IMR-90 (cell line): Measurements from ENCODE around the gene CAPNS2. TPM values are rescaled to one million over a fixed set of nuclear protein-coding genes. Genes with fewer than 3 reads are reported as not detected.
A peak's percentile ranks its signal among the peaks of the same experiment; 100 is the strongest.

Experiments
- ATAC-seq: fragments of 200-7000 bp; cut with Tn5 transposase; 2 replicates; pipeline ENCODE4 v1.9.1; 2020; ENCODE audit warnings: low read depth, mild to moderate bottlenecking, moderate library complexity
- Bru-seq: library from RNA; stranded (reverse); fragments of 400-500 nt; gene quantifications from one replicate; lab custom pipeline; 2021; lab: Mats Ljungman, UMichigan
- BruChase-seq, 2 experiments: library from RNA; stranded (reverse); fragments of 400-500 nt; gene quantifications; one replicate each; lab custom pipeline; 2021; lab: Mats Ljungman, UMichigan
- BruUV-seq: library from RNA; stranded (reverse); fragments of 400-500 nt; replicated peaks from 2 replicates; lab custom pipeline; 2021; lab: Mats Ljungman, UMichigan
- CTCF ChIA-PET: fragments of 300-600 bp; formaldehyde crosslinking; extraction: SDS; loops from one replicate; lab custom pipeline; 2021; ENCODE audit warnings: antibody characterized with exemption; lab: Yijun Ruan, JAX
- POLR2A ChIA-PET: fragments of 300-600 bp; sonication (Branson Sonifier 250); formaldehyde crosslinking; loops from one replicate; lab custom pipeline; 2022; ENCODE audit warnings: antibody characterized with exemption; ENCODE audit not compliant: unreplicated experiment; lab: Charles Lee
- DNase-seq: peaks from one replicate; pipeline ENCODE4 v3.0.0; 2013
- H2AFZ ChIP-seq: replicated peaks from 2 replicates; pipeline ENCODE3; 2013; ENCODE audit warnings: low read length, mild to moderate bottlenecking; ENCODE audit not compliant: poor library complexity
- H2AK5ac ChIP-seq: 2 replicates; pipeline ENCODE4 v1.6.1; 2013; ENCODE audit warnings: low read depth, low read length, inconsistent platforms
- H2AK9ac ChIP-seq: replicated peaks from 2 replicates; pipeline ENCODE3; 2013; ENCODE audit warnings: mild to moderate bottlenecking, low read depth, low read length, moderate library complexity; ENCODE audit not compliant: poor library complexity
- H2BK120ac ChIP-seq: 2 replicates; pipeline ENCODE4 v1.6.1; 2013; ENCODE audit warnings: low read depth, low read length, inconsistent platforms
- H2BK15ac ChIP-seq: 3 replicates; pipeline ENCODE4 v1.6.1; 2013; ENCODE audit warnings: low read depth, low read length, inconsistent platforms
- H2BK20ac ChIP-seq: 2 replicates; pipeline ENCODE4 v1.6.1; 2013; ENCODE audit warnings: low read depth, mild to moderate bottlenecking, inconsistent platforms, low read length, moderate library complexity
- H2BK5ac ChIP-seq: 2 replicates; pipeline ENCODE4 v1.6.1; 2013; ENCODE audit warnings: mild to moderate bottlenecking, low read depth, low read length, inconsistent platforms; ENCODE audit not compliant: poor library complexity, severe bottlenecking
- H3K14ac ChIP-seq: replicated peaks from 2 replicates; pipeline ENCODE4 v1.6.1; 2013; ENCODE audit warnings: low read depth, low read length, inconsistent platforms
- H3K18ac ChIP-seq: 2 replicates; pipeline ENCODE4 v1.6.1; 2013; ENCODE audit warnings: low read depth, low read length, control low read depth
- H3K23ac ChIP-seq: 2 replicates; pipeline ENCODE4 v1.6.1; 2013; ENCODE audit warnings: low read depth, low read length, inconsistent platforms
- H3K27ac ChIP-seq: 2 replicates; pipeline ENCODE4 v1.5.1; 2013; ENCODE audit warnings: mild to moderate bottlenecking, control low read depth, low read length; ENCODE audit not compliant: insufficient read depth
- H3K27me3 ChIP-seq: 2 replicates; pipeline ENCODE4 v1.6.1; 2013; ENCODE audit warnings: low read length; ENCODE audit not compliant: control insufficient read depth, insufficient read depth
- H3K36me3 ChIP-seq: 2 replicates; pipeline ENCODE4 v1.6.1; 2013; ENCODE audit warnings: low read length, mixed read lengths; ENCODE audit not compliant: control insufficient read depth, insufficient read depth
- H3K4ac ChIP-seq: 2 replicates; pipeline ENCODE4 v1.6.1; 2013; ENCODE audit warnings: low read depth, low read length, inconsistent platforms
- H3K4me1 ChIP-seq: 2 replicates; pipeline ENCODE4 v1.6.1; 2013; ENCODE audit warnings: low read length, mixed read lengths; ENCODE audit not compliant: control insufficient read depth, insufficient read depth
- H3K4me2 ChIP-seq: 2 replicates; pipeline ENCODE4 v1.6.1; 2013; ENCODE audit warnings: low read depth, mild to moderate bottlenecking, control low read depth, low read length, moderate library complexity
- H3K4me3 ChIP-seq: 2 replicates; pipeline ENCODE4 v1.5.1; 2013; ENCODE audit warnings: low read depth, mild to moderate bottlenecking, control low read depth, low read length, moderate library complexity; ENCODE audit not compliant: insufficient read depth
- H3K56ac ChIP-seq: 2 replicates; pipeline ENCODE4 v1.6.1; 2013; ENCODE audit warnings: low read length, inconsistent platforms; ENCODE audit not compliant: insufficient read depth; ENCODE audit errors: extremely low read depth
- H3K79me1 ChIP-seq, 2 experiments: 2 replicates each; pipeline ENCODE4 v1.6.1; 2013; ENCODE audit warnings: low read length in 2 of 2, inconsistent platforms in 1 of 2, low read depth in 1 of 2
- H3K9ac ChIP-seq: 2 replicates; pipeline ENCODE4 v1.6.1; 2013; ENCODE audit warnings: low read depth, low read length, control low read depth
- H3K9me1 ChIP-seq: 2 replicates; pipeline ENCODE4 v1.6.1; 2013; ENCODE audit warnings: low read length, inconsistent platforms; ENCODE audit not compliant: insufficient read depth
- H3K9me3 ChIP-seq: 2 replicates; pipeline ENCODE4 v1.6.1; 2013; ENCODE audit warnings: low read length; ENCODE audit not compliant: control insufficient read depth, insufficient read depth
- H4K20me1 ChIP-seq: 2 replicates; pipeline ENCODE4 v1.6.1; 2013; ENCODE audit warnings: low read length, inconsistent platforms; ENCODE audit not compliant: insufficient read depth
- H4K5ac ChIP-seq: 2 replicates; pipeline ENCODE4 v1.6.1; 2013; ENCODE audit warnings: mild to moderate bottlenecking, low read depth, low read length, control low read depth
- H4K8ac ChIP-seq, 2 experiments: 2 replicates each; pipeline ENCODE4 v1.6.1; 2013; ENCODE audit warnings: low read depth in 2 of 2, low read length in 2 of 2, control low read depth in 1 of 2, inconsistent platforms in 1 of 2
- H4K91ac ChIP-seq: 2 replicates; pipeline ENCODE4 v1.6.1; 2013; ENCODE audit warnings: low read depth, low read length, inconsistent platforms; ENCODE audit not compliant: insufficient read depth
- BHLHE40 ChIP-seq: fragments of 150-350 bp; IDR thresholded peaks from 2 replicates; pipeline ENCODE4 v1.6.1; 2016; ENCODE audit warnings: mild to moderate bottlenecking, low read depth, low read length
- CEBPB ChIP-seq: IDR thresholded peaks from 2 replicates; pipeline ENCODE4 v1.6.1; 2012; ENCODE audit warnings: low read depth, low read length, improper control_type of control experiment
- MAFK ChIP-seq: IDR thresholded peaks from 2 replicates; pipeline ENCODE4 v1.6.1; 2012; ENCODE audit warnings: low read depth, low read length, improper control_type of control experiment
- MAZ ChIP-seq: IDR thresholded peaks from 2 replicates; pipeline ENCODE4 v1.6.1; 2012; ENCODE audit warnings: low read depth, mild to moderate bottlenecking, low read length, improper control_type of control experiment, moderate library complexity, borderline replicate concordance
- MXI1 ChIP-seq: IDR thresholded peaks from 2 replicates; pipeline ENCODE4 v1.6.1; 2012; ENCODE audit warnings: low read depth, mild to moderate bottlenecking, low read length, moderate library complexity, borderline replicate concordance
- NFE2L2 ChIP-seq: fragments of 150-350 bp; IDR thresholded peaks from 2 replicates; pipeline ENCODE4 v1.6.1; 2016; ENCODE audit warnings: low read depth, mild to moderate bottlenecking, low read length
- RAD21 ChIP-seq: IDR thresholded peaks from 2 replicates; pipeline ENCODE4 v1.6.1; 2012; ENCODE audit warnings: low read length, improper control_type of control experiment
- RCOR1 ChIP-seq: IDR thresholded peaks from 2 replicates; pipeline ENCODE4 v1.6.1; 2012; ENCODE audit warnings: mild to moderate bottlenecking, low read length, improper control_type of control experiment; ENCODE audit not compliant: insufficient replicate concordance
- RFX5 ChIP-seq: IDR thresholded peaks from 2 replicates; pipeline ENCODE4 v1.8.0; 2012; ENCODE audit warnings: low read depth, mild to moderate bottlenecking, low read length, moderate library complexity
- WGBS, 2 experiments: methylation state at CpG; one replicate each; pipeline versions ENCODE4 v1.1.5 to v1.1.7; 2013; ENCODE audit warnings: missing lambda C conversion rate in 2 of 2; ENCODE audit not compliant: insufficient read length in 1 of 2; ENCODE audit errors: extremely low coverage in 2 of 2; 5-methylcytosine and 5-hydroxymethylcytosine counted together
- dilution Hi-C: fragments of 300-500 bp; cut with HindIII; formaldehyde crosslinking; loops from one replicate; pipeline ENCODE4 v1.14.3; 2018; ENCODE audit warnings: low sequenced_read_pairs; ENCODE audit not compliant: unreplicated experiment
- in situ Hi-C: fragments of 300-500 bp; cut with MboI; formaldehyde crosslinking; loops from 3 replicates; pipeline ENCODE4 v1.14.3; 2019; ENCODE audit warnings: low sequenced_read_pairs, inconsistent platforms, mixed read lengths
- intact Hi-C: fragments of 100-400 bp; cut with micrococcal nuclease; formaldehyde crosslinking; loops from 2 replicates; pipeline ENCODE4 v1.10.0; 2022
- long read RNA-seq: library from polyadenylated mRNA; unstranded; transcript quantifications from one replicate; pipeline ENCODE4 v2.0.0, GENCODE V29; 2021; ENCODE audit not compliant: unreplicated experiment
- polyA plus RNA-seq, 3 experiments: library from polyadenylated mRNA; depleted of rRNA; stranded (reverse); fragments of >200 nt; gene quantifications; 2 replicates each; pipeline ENCODE4 v1.2.3, GENCODE V29; 2012; ENCODE audit warnings: low replicate concordance in 1 of 3
- total RNA-seq: library from RNA; depleted of rRNA; stranded (reverse); fragments of >200 nt; gene quantifications from 2 replicates; pipeline ENCODE4 v1.2.3, GENCODE V29; 2012; rRNA removed
- TF ChIP-seq, protein P1 (sequence below): fragments of 150-350 bp; IDR thresholded peaks from 2 replicates; pipeline ENCODE4 v1.6.1; 2016; ENCODE audit warnings: low read depth, mild to moderate bottlenecking, low read length, moderate library complexity, borderline replicate concordance
- TF ChIP-seq, protein P2 (sequence below): conservative IDR thresholded peaks from 2 replicates; pipeline ENCODE4 v1.5.1; 2012; ENCODE audit warnings: mild to moderate bottlenecking, low read depth, low read length, improper control_type of control experiment
- TF ChIP-seq, protein P3 (sequence below): fragments of 150-350 bp; IDR thresholded peaks from 2 replicates; pipeline ENCODE4 v1.6.1; 2017; ENCODE audit warnings: mild to moderate bottlenecking, antibody characterized with exemption, low read length, low read depth

CAPNS2 gene
- total RNA-seq, result 0.56 and 0.72 TPM in 2 replicates
- polyA plus RNA-seq (2012; rRNA removed), result 0.09 TPM in 1 of 2 replicates, not detected in the other
- polyA plus RNA-seq (2012; cell fraction: cytosol; rRNA removed), result not detected in 2 replicates
- 0.23 and 0.39 TPM in 2 replicates for polyA plus RNA-seq (2012; cell fraction: nucleus; rRNA removed; ENCODE audit: low replicate concordance)
- percentile 52 among the genes with signal in this experiment for Bru-seq, nascent RNA
- percentile 31 among the genes with signal in this experiment for BruChase-seq, experiment 1, labeled RNA remaining after a 6-hour chase
- percentile 31 among the genes with signal in this experiment for BruChase-seq, experiment 2, labeled RNA remaining after a 2-hour chase
- long read RNA-seq, result 0 reads

DNA sequence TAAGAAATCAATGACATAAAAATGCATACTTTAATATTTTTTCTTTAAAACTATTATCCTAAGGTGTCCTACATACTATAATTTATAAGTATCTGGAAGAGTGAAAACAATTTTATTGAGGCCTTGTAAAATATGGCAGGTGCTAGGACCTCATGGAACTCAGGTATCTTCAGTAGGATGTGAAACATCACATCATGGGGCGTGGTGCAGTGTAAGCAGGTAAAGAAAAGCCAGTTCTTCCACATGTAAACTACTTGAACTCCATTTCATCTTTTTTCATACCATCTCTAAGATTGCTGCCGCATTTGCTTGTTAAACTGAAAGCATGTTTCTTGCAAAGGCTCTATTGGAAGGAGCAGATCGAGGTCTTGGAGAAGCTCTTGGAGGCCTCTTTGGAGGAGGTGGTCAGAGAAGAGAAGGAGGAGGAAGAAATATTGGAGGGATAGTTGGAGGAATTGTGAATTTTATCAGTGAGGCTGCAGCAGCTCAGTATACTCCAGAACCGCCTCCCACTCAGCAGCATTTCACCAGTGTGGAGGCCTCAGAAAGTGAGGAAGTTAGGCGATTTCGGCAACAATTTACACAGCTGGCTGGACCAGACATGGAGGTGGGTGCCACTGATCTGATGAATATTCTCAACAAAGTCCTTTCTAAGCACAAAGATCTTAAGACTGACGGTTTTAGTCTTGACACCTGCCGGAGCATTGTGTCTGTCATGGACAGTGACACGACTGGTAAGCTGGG is at the start of gene CAPNS2:
TSS of gene CAPNS2 (plus strand) at position 253 of the 744 bp plus-strand sequence. CDS start at position 326, 73 bp downstream.
- Histone ChIP-seq H2BK15ac (no peak within 1 kb of the TSS), H3K23ac (no peak within 1 kb of the TSS), H3K18ac (no peak within 1 kb of the TSS), H4K5ac (no peak within 1 kb of the TSS), H2AFZ (no peak within 1 kb of the TSS), H3K27ac (no peak within 1 kb of the TSS), H3K36me3 (no peaks in the 10 kb centered on the region), H3K79me1 (no peaks in the 10 kb centered on the region), H3K4ac (no peak within 1 kb of the TSS), H3K4me1 (0 out of 2 replicates have a peak, but pooled peaks cover 3% of the 10 kb centered on the region), H3K4me2 (no peak within 1 kb of the TSS), H3K27me3 (no peaks in the 10 kb centered on the region), H3K9me3 (no peaks in the 10 kb centered on the region), H4K20me1 (no peaks in the 10 kb centered on the region), H2AK9ac (peak within 1 kb of the TSS; percentile 12), H4K91ac (no peak within 1 kb of the TSS), H3K9me1 (no peaks in the 10 kb centered on the region), H2AK5ac (no peak within 1 kb of the TSS), H3K56ac (no peak within 1 kb of the TSS), H2BK20ac (no peak within 1 kb of the TSS), H3K14ac (no peak within 1 kb of the TSS), H2BK120ac (no peak within 1 kb of the TSS), H2BK5ac (no peak within 1 kb of the TSS), H3K4me3 (no peak within 1 kb of the TSS), H3K9ac (no peak within 1 kb of the TSS), H4K8ac (no peak within 1 kb of the TSS)
- no TSS peak for BruUV-seq
- no CpG with 5 or more reads among the region's 9 CpGs for WGBS, 2 experiments
- ChIA-PET POLR2A (no interaction called here), CTCF (interaction anchor here (1.5 kb wide), 1 partner anchor 8 kb away, joined by 6 read pairs; no protein-coding TSS in a partner anchor)
- TF ChIP-seq RCOR1 (no peak), RAD21 (no peak), MAZ (no peak), RFX5 (no peak), NFE2L2 (no peak), MAFK (no peak), MXI1 (no peak), CEBPB (no peak), BHLHE40 (no peak)
- TF ChIP-seq, protein P1, sequence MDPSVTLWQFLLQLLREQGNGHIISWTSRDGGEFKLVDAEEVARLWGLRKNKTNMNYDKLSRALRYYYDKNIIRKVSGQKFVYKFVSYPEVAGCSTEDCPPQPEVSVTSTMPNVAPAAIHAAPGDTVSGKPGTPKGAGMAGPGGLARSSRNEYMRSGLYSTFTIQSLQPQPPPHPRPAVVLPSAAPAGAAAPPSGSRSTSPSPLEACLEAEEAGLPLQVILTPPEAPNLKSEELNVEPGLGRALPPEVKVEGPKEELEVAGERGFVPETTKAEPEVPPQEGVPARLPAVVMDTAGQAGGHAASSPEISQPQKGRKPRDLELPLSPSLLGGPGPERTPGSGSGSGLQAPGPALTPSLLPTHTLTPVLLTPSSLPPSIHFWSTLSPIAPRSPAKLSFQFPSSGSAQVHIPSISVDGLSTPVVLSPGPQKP, result no peak
- TF ChIP-seq, protein P2, sequence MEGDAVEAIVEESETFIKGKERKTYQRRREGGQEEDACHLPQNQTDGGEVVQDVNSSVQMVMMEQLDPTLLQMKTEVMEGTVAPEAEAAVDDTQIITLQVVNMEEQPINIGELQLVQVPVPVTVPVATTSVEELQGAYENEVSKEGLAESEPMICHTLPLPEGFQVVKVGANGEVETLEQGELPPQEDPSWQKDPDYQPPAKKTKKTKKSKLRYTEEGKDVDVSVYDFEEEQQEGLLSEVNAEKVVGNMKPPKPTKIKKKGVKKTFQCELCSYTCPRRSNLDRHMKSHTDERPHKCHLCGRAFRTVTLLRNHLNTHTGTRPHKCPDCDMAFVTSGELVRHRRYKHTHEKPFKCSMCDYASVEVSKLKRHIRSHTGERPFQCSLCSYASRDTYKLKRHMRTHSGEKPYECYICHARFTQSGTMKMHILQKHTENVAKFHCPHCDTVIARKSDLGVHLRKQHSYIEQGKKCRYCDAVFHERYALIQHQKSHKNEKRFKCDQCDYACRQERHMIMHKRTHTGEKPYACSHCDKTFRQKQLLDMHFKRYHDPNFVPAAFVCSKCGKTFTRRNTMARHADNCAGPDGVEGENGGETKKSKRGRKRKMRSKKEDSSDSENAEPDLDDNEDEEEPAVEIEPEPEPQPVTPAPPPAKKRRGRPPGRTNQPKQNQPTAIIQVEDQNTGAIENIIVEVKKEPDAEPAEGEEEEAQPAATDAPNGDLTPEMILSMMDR, result no peak
- TF ChIP-seq, protein P3, sequence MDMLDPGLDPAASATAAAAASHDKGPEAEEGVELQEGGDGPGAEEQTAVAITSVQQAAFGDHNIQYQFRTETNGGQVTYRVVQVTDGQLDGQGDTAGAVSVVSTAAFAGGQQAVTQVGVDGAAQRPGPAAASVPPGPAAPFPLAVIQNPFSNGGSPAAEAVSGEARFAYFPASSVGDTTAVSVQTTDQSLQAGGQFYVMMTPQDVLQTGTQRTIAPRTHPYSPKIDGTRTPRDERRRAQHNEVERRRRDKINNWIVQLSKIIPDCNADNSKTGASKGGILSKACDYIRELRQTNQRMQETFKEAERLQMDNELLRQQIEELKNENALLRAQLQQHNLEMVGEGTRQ, result no peak
- in situ Hi-C loops, result no loop called here
- intact Hi-C loops, result no loop called here
- ATAC-seq (no peak), DNase-seq (no peak)
- dilution Hi-C loops, result no loop called here
